ENCODE measurements around the gene PRMT2.
"Not testable (repeated sequence)": the region's sequence is repeated elsewhere in the genome, so short reads cannot be mapped to it uniquely, and the experiment has no call there.

The PRMT2 gene

GRCh38 chr21:46675595-46676280, 40.3 kb downstream of the PRMT2 start:
- no peak for DNase-seq

GRCh38 chr21:46676542-46676941, 41.1 kb downstream of the PRMT2 start:
- DNase-seq = not testable (repeated sequence)

- DNase-seq = not testable (repeated sequence)
Observed at GRCh38 chr21:46681593-46681992, 46.1 kb downstream of the PRMT2 start.

- not testable (repeated sequence) for DNase-seq
Observed at GRCh38 chr21:46698652-46699051, 63.2 kb downstream of the PRMT2 start.

GRCh38 chr21:46699104-46699503, 63.6 kb downstream of the PRMT2 start:
- not testable (repeated sequence) for DNase-seq
